ENCODE data around the gene STK36.
"Not testable (repeated sequence)": the region's sequence is repeated elsewhere in the genome, so short reads cannot be mapped to it uniquely, and the experiment has no call there.

Gene STK36

GRCh38 chr2:218671097-218671653, 711 bp upstream of the STK36 start:
- no peak for DNase-seq (ENCODE audit: low read depth, low spot score)
- CTCF ChIA-PET, result interaction anchor here (1.0 to 9.3 kb wide), 7 partner anchors 8 to 181 kb away, joined by 3 to 105 read pairs (median 10); partner anchors contain the start of genes BCS1L and ZNF142
- no peak for TF ChIP-seq CTCF (IDR thresholded peaks at IDR 0.05; ENCODE audit: insufficient read depth, low read length, missing control alignments)
- peak overlapping the region; percentile 88 for H3K4me3 ChIP-seq (ENCODE audit: low read depth, low read length)
- POLR2A ChIA-PET, result interaction anchor here (0.8 to 3.8 kb wide), 2 partner anchors 11 to 44 kb away, joined by 3 to 48 read pairs; partner anchors contain the start of genes BCS1L and ZNF142

GRCh38 chr2:218679119-218679518, 7.2 kb downstream of the STK36 start:
- TF ChIP-seq CTCF (IDR thresholded peaks at IDR 0.05; ENCODE audit: insufficient read depth, low read length, missing control alignments), result no peak
- DNase-seq (ENCODE audit: low read depth, low spot score), result no peak
- H3K4me3 ChIP-seq (ENCODE audit: low read depth, low read length), result no peak overlapping the region
- ChIA-PET POLR2A (no interaction called here), CTCF (interaction anchor here (0.6 to 9.3 kb wide), 2 partner anchors 9 to 20 kb away, joined by 3 to 105 read pairs; no protein-coding TSS in a partner anchor)

GRCh38 chr2:218680061-218680460, 8.2 kb downstream of the STK36 start:
- no peak for DNase-seq (ENCODE audit: low read depth, low spot score)
- no peak for TF ChIP-seq CTCF (IDR thresholded peaks at IDR 0.05; ENCODE audit: insufficient read depth, low read length, missing control alignments)
- CTCF ChIA-PET, result interaction anchor here (1.1 kb wide), 2 partner anchors 30 to 172 kb away, joined by 3 read pairs; no protein-coding TSS in a partner anchor
- H3K4me3 ChIP-seq (ENCODE audit: low read depth, low read length), result no peak overlapping the region
- POLR2A ChIA-PET, result no interaction called here

GRCh38 chr2:218687400-218688060, 15.6 kb downstream of the STK36 start:
- DNase-seq (ENCODE audit: low read depth, low spot score), result peak; percentile 46
- peak; percentile 81 for TF ChIP-seq CTCF (IDR thresholded peaks at IDR 0.05; ENCODE audit: insufficient read depth, low read length, missing control alignments)
- H3K4me3 ChIP-seq (ENCODE audit: low read depth, low read length), result not testable (repeated sequence)
- CTCF ChIA-PET, result interaction anchor here (0.6 to 4.6 kb wide), 37 partner anchors 11 to 415 kb away, joined by 3 to 105 read pairs (median 4); partner anchors contain the start of genes BCS1L, PLCD4, RNF25 and STK36
- POLR2A ChIA-PET, result interaction anchor here (0.8 to 0.9 kb wide), 3 partner anchors 12 to 21 kb away, joined by 3 to 4 read pairs (median 3); partner anchors contain the start of genes RNF25 and STK36

- CTCF ChIA-PET, result interaction anchor here (0.7 to 1.4 kb wide), 3 partner anchors 11 to 157 kb away, joined by 3 to 15 read pairs (median 8); no protein-coding TSS in a partner anchor
- POLR2A ChIA-PET, result interaction anchor here (1.2 kb wide), 1 partner anchor 32 kb away, joined by 3 read pairs; the partner anchor contains the start of genes BCS1L and ZNF142
These were observed 19.3 kb downstream of the STK36 start for GRCh38 chr2:218691234-218691633.

More at GRCh38 chr2:218691234-218691633, 19.3 kb downstream of the STK36 start:
- no peak overlapping the region for H3K4me3 ChIP-seq (ENCODE audit: low read depth, low read length)
- TF ChIP-seq CTCF (IDR thresholded peaks at IDR 0.05; ENCODE audit: insufficient read depth, low read length, missing control alignments), result no peak
- DNase-seq (ENCODE audit: low read depth, low spot score), result no peak

Data from AG04449 (cell line).